HL-60/S4 (cell line): ENCODE results near the gene SMAD9.

ENCODE experiments used
- in situ Hi-C: fragments of 300-500 bp; cut with MboI; formaldehyde crosslinking; loops from 2 replicates; pipeline ENCODE4 v1.14.3; 2022; ENCODE audit warnings: low sequenced_read_pairs

The SMAD9 gene

GRCh38 chr13:36870050-36870692 is 49.9 kb downstream of the SMAD9 start:
- in situ Hi-C loops: no loop called here

DNA sequence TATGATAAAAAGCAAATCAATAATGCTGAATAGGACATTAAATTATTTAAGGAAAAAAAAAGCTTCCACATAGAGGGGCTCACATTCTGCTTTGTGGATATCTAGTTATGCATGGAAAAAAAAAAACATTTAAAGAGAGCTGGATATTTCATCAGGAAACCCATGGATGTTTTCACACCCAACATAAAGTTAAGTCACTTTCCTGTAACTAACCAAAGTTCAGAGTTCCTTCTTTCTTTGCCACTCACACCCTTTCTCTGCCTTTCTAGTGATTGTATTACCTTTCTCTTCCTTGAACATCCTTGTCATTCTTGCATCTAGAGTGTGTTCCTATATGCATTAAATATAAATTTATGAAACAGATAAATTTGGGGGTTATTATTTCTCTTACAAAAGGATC is 53.8 kb downstream of the SMAD9 start:
- in situ Hi-C loops: no loop called here

GRCh38 chr13:36865265-36865664 is 54.8 kb downstream of the SMAD9 start:
- in situ Hi-C loops: no loop called here

DNA sequence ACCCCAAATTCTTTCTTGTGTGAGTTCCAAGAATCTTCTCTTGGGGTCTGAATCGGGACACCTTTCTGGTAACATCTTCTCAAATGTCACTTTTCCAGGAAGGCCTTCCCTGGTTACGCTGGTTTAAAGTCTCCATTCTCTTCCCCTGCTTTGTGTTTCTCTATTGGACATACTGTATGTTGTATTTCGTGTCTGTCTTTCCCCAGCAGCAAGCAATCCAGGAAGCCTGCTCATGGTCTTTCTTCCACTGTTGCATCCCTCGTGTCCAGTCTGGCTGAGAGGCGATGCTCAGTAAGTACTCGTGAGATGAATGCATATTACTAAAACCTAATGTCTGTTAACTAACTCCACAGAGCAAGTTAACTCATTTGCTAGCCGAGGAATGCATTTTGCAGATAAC is 57.3 kb downstream of the SMAD9 start:
- in situ Hi-C loops: no loop called here

DNA sequence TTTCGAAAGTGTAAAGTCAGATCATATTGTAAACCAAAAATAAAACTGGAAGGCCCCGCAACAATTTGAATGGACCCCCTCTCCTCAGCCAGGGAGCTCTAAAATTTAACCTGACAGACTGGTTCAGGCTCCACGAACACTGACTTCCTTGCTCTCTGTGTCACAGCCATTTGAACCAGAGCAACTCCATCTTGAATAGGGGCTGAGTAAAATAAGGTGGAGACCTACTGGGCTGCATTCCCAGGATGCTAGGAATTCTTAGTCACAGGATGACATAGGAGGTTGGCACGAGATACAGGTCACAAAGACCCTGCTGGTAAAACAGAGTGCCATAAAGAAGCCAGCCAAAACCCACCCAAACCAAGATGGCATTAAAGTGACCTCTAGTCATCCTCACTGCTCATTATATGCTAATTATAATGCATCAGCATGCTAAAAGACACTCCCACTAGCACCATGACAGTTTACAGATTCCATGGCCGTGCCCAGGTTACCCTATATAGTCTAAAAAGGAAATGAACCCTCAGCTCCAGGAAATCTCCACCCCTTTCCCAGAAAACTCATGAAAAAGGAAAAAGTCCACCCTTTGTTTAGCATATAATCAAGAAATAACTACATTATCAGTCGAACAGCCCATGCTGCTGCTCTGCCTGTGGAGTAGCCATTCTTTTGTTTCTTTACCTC is 57.9 kb downstream of the SMAD9 start:
- in situ Hi-C loops: no loop called here

DNA sequence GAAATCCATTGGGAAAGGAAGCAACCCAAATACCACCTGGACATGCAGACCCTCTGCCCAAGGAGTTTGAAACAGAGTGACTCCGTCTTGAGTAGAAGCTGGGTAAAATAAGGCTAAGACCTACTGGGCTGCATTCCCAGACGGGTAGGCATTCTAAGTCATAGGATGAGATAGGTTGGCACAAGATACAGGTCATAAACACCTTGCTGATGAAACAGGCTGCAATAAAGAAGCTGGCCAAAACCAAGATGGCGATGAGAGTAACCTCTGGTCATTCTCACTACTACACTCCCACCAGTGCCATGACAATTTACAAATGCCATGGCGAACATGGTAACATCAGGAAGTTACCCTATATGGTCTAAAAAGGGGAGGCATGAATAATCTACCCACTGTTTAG is 60.8 kb downstream of the SMAD9 start:
- in situ Hi-C loops: no loop called here

- in situ Hi-C loops: no loop called here
These were observed 61.7 kb downstream of the SMAD9 start for GRCh38 chr13:36858290-36858689.

- in situ Hi-C loops: no loop called here
These were observed 62.8 kb downstream of the SMAD9 start for GRCh38 chr13:36857253-36857652.

DNA sequence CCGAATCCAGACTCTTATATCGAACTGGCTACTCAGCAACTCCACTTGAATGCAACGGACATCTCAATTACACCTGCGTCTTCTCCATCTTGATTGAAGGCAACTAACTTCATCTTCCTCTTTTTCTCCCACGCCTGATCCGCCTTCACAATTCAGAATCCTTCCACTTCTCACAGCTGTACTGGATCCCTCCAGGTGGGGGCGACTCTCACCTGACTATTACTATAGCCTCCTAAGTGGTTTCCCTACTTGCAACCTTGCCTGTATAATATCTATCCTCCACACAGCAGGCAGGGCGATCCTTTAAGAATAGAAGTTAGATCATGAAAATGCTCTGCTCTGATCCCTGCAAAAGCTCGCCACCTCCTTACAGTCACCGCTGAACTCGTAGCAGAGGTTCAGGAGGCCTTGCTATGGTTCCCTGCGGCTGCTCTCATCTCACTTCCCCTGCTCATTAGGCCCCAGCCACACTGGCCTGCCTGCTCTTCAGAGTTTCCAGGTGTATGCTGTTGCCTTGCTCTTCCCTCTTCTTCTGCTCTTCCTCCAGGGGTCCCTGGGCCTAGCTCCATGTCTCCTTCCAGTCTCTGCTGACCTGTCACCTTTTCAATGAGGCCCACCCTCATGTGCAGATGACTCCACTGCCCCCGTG is 69.1 kb downstream of the SMAD9 start:
- in situ Hi-C loops: no loop called here

DNA sequence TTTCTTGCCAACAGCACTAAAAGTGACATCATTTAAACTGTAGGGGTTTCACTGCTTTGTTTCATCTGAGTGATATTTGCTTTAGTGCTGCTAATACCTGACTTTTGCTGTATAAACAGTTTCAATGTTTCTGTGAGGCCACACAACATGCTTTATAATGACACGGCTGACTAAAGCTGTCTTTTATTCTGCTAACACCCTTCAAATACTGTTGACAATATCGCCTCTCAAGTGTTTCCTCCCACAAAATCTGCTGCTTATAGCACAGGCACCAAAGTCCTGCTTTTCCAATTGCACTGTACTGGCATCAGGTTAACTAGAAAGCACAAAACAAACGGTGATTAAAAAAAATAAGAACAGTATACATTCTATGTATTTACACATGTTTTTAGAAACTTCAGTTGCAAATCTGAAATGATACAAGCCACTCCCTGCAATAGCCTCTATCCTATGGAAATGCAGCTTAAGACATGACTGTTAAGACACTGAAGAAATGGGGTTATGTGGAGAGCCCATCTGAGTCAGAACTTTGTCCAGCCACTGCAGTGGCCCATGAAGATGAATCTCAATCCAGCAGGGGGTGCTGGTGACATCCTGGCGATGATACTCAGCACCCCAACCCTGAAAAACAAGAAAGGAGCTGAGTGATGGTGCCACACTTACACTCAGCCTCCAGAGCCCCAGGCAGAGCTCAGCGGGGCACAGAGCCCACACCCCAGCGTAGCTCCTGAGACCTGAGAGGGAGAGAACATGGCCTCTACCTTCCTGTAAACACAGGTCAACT is 71.6 kb downstream of the SMAD9 start:
- in situ Hi-C loops: no loop called here

DNA sequence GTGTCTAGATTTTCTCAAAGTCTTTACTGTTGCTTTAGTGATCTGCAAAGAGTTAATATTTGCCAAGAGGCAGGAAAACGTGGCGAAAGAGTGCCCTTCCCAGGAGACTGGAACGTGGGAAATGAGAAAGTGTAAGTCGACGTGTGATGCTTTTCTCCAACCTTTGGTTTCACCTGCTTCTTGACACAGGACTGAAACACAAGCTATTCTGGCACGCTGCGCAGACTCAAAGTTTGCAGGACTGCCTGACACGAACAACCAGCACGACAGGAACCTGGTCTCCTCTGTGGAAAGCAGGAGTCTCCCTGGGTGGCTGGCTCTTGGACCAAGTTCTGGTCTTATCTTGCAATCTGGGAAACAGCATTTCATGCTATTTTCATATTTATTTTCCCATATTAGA is 72.4 kb downstream of the SMAD9 start:
- in situ Hi-C loops: no loop called here

DNA sequence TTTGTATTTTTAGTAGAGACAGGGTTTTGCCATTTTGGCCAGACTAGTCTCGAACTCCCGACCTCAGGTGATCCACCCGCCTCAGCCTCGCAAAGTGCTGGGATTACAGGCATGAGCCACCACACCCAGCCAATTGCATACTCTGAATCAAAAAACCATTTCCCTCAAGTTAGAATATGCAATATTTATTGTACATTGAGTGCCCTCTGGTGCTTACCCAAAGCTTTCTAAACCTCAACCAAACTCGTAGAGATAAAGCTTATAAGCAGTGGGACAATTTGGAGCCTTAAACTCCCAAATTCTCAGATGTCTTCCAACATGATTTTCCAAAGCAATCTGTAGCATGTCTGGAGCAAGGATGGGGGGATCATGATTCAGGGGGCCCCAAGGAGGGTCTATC is 78.6 kb downstream of the SMAD9 start:
- in situ Hi-C loops: no loop called here

DNA sequence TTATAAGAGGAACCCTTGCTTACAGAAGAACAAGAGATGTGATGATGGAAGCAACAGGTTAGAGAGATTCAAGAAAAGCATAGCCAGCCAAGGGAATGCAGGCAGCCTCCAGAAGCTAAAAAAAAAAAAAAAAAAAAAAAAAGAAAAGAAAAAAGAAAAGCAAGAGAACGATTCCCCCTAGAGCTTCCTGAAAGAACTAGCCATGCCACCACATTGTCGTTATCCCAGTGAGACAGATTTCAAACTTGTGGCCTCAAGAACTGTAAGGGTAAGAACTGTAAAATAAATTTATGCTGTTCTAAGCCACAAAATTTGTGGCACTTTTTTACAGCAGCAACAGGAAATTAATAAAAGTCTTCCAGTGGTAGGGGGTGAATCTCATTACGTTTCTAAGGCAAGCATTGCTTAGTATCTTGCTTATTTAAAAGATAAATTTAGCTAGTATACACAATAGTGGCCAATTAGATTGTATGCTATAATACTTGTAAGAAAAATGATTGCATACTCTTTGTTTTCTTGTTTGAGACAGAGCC is 79.3 kb downstream of the SMAD9 start:
- in situ Hi-C loops: no loop called here

GRCh38 chr13:36839981-36840380 is 80.1 kb downstream of the SMAD9 start:
- in situ Hi-C loops: no loop called here

DNA sequence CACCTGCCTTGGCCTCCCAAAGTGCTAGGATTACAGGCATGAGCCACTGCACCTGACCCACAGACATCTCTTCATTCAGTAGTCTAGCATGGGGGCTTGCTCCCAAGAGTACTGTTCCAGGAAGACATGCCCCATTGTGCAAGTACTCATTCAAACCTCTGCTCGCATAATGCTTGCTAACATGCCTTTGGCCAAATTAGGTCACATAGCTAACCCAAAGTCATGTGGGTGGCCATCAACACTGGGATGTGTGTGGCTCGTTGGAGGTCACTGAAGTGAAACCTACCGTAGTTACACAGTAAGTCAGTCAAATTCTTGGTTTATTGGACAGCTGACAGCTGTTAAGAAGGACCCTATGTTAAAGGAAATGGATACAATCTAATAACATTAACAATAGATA is 80.8 kb downstream of the SMAD9 start:
- in situ Hi-C loops: no loop called here

- in situ Hi-C loops: no loop called here
These were observed 82.5 kb downstream of the SMAD9 start for GRCh38 chr13:36837354-36838092.

GRCh38 chr13:36834299-36834698 is 85.7 kb downstream of the SMAD9 start:
- in situ Hi-C loops: no loop called here

DNA sequence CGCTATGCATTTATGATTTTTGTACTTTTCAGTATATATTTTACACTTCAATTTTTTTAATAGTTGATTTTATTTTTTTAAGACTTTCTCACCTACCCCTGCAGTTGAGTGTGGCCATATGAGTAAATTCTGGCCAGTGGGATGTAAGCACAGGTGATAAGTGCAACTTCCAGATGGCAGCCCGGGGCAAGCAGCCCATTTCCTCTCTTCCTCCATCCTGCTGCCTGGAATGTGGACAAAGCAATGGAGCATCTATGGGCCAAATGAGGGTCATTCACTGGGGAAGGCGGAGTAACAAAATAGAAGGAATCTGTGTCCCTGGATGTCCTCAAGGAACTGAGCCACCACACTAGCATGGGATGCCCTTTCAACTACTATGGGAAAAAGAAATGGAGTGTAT is 88.7 kb downstream of the SMAD9 start:
- in situ Hi-C loops: no loop called here

DNA sequence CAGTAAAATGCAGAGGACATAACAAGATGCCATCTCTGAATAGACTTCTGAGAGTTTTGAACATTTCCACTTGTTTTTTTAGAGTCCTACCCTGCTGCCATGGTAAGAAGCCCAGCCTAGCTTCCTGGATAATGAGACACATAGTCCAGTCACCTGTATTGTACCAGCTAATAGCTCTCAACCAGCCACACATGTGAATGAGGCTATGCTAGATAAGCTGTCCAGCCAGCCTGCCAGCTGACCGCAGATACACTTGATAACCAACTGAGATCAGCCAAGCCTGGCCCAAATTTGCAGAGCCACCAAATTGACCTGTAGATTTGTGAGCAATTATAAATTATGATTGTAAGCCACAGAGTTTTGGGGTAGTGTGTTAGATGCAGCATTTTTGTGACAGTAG is 90.3 kb downstream of the SMAD9 start:
- in situ Hi-C loops: no loop called here

DNA sequence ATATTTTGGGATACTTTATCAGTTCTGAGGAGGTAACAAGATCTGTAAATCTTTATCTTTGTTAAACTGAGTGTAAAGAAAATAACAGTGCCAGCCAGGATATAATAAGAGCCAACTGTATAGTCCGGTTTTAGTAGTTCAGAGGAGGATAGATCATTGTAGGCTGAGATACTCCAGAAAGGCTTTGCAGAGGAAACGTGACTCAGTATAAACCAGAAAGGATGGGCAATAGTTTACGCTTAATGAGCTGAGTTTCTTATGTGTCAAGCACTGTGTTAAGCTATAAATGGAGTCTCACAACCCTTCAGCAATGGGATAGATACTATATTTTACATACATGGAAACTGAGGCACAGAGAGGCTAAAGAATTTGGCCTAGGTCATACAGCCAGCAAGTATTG is 97.3 kb downstream of the SMAD9 start:
- in situ Hi-C loops: no loop called here

GRCh38 chr13:36820222-36820621 is 99.8 kb downstream of the SMAD9 start:
- in situ Hi-C loops: no loop called here
